Left hindlimb (tissue), 1 donor: ENCODE measurements around the gene IL1F10.

Experiments used
- DNase-seq: peaks from one replicate; pipeline ENCODE4 v3.0.0-alpha.2; 2018

The IL1F10 gene

GRCh38 chr2:113067681-113068080 is at the start of gene IL1F10:
TSS of gene IL1F10 (plus strand) at chr2:113067970. CDS start at chr2:113072739, 4,769 bp downstream.
- DNase-seq: no peak

- no peak for DNase-seq
Observed at GRCh38 chr2:113018509-113018908, 49.3 kb upstream of the IL1F10 start.

- no peak for DNase-seq
Observed at GRCh38 chr2:113021312-113021711, 46.5 kb upstream of the IL1F10 start.

GRCh38 chr2:113024764-113025163 is 43.0 kb upstream of the IL1F10 start:
- DNase-seq: no peak

GRCh38 chr2:113025737-113026136 is 42.0 kb upstream of the IL1F10 start:
- DNase-seq: no peak

GRCh38 chr2:113027691-113028090 is 40.1 kb upstream of the IL1F10 start:
- DNase-seq: no peak

- no peak for DNase-seq
Observed at GRCh38 chr2:113028112-113028511, 39.7 kb upstream of the IL1F10 start.

GRCh38 chr2:113032737-113033136 is 35.0 kb upstream of the IL1F10 start:
- no peak for DNase-seq

GRCh38 chr2:113034016-113034415 is 33.8 kb upstream of the IL1F10 start:
- no peak for DNase-seq

GRCh38 chr2:113036763-113037162 is 31.0 kb upstream of the IL1F10 start:
- DNase-seq: no peak

- no peak for DNase-seq
Observed at GRCh38 chr2:113038291-113038690, 29.5 kb upstream of the IL1F10 start.

- no peak for DNase-seq
Observed at GRCh38 chr2:113039158-113039557, 28.6 kb upstream of the IL1F10 start.

- no peak for DNase-seq
Observed at GRCh38 chr2:113039719-113040118, 28.1 kb upstream of the IL1F10 start.

GRCh38 chr2:113041871-113042270 is 25.9 kb upstream of the IL1F10 start:
- DNase-seq: no peak

- DNase-seq: no peak
Observed at GRCh38 chr2:113046465-113046864, 21.3 kb upstream of the IL1F10 start.

- DNase-seq: no peak
Observed at GRCh38 chr2:113050921-113051895, 16.6 kb upstream of the IL1F10 start.

- no peak for DNase-seq
Observed at GRCh38 chr2:113052396-113052917, 15.3 kb upstream of the IL1F10 start, which contains the start of gene IL36B. TSS of gene IL36B (minus strand) at chr2:113052867.

- no peak for DNase-seq
Observed at GRCh38 chr2:113053666-113054065, 14.1 kb upstream of the IL1F10 start.

GRCh38 chr2:113054066-113054465 is 13.7 kb upstream of the IL1F10 start:
- DNase-seq: no peak

GRCh38 chr2:113056521-113056920 is 11.2 kb upstream of the IL1F10 start:
- DNase-seq: no peak

GRCh38 chr2:113057117-113057516 is 10.7 kb upstream of the IL1F10 start:
- no peak for DNase-seq

- DNase-seq: no peak
Observed at GRCh38 chr2:113058411-113058994, 9.3 kb upstream of the IL1F10 start.

GRCh38 chr2:113058998-113059960 is 8.5 kb upstream of the IL1F10 start, which contains the start of gene IL36RN:
TSS of gene IL36RN (plus strand) at chr2:113059198. CDS start at chr2:113059439, 241 bp downstream.
- no peak for DNase-seq
